ENCODE results near the gene CPD. TPM values are rescaled to one million over a fixed set of nuclear protein-coding genes. Genes with fewer than 3 reads are reported as not detected.

CPD gene
- total and polyA plus RNA-seq, 2 of the 13 experiments (the other 11 are each of a cell fraction or from before 2014, with no cell fraction given): 46.1 to 72.3 TPM

- Histone ChIP-seq H3K4me3 (replicated peaks in 1 of 3; ENCODE audit: insufficient read depth in 1 of 3, low read depth in 2 of 3, low read length in 3 of 3) (no peak overlapping the region), H3K9ac (ENCODE audit: insufficient read depth, low read depth, low read length) (no peak overlapping the region), H3K27me3 (ENCODE audit: control insufficient read depth in 1 of 2, insufficient read depth in 2 of 2, low read length in 2 of 2) (no peaks in the 10 kb centered on the region), H3K27ac (ENCODE audit: extremely low read length, insufficient read depth, low read length) (no peak overlapping the region), H3K4me1 (ENCODE audit: insufficient read depth, low read length) (peaks cover 11% of the 10 kb centered on the region), H3K79me2 (ENCODE audit: insufficient read depth, low read length) (no peaks in the 10 kb centered on the region), H3K36me3 (replicated peaks in 1 of 2; ENCODE audit: control insufficient read depth in 1 of 2, insufficient read depth in 2 of 2, low read length in 2 of 2) (peaks cover 11 to 45% of the 10 kb centered on the region in 2 experiments), H3K9me3 (ENCODE audit: low read length) (no peaks in the 10 kb centered on the region), H3K4me2 (ENCODE audit: low read depth, low read length) (no peak overlapping the region), H2AFZ (ENCODE audit: low read length) (no peak overlapping the region), H4K20me1 (ENCODE audit: insufficient read depth, low read length) (no peaks in the 10 kb centered on the region)
- POLR2A ChIA-PET: no interaction called here
- no TSS peak for BruUV-seq (replicated peaks)
- TF ChIP-seq, protein P1, sequence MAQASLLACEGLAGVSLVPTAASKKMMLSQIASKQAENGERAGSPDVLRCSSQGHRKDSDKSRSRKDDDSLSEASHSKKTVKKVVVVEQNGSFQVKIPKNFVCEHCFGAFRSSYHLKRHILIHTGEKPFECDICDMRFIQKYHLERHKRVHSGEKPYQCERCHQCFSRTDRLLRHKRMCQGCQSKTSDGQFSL (CRISPR knock-in tag; IDR thresholded peaks at IDR 0.05): no peak
- no peak for TF ChIP-seq TOE1 (CRISPR knock-in tag; IDR thresholded peaks at IDR 0.05)
- no peak for TF ChIP-seq SRSF4 (IDR thresholded peaks at IDR 0.05; ENCODE audit: low read depth, low read length, poor library complexity, severe bottlenecking)
- ATAC-seq (no peak), DNase-seq (ENCODE audit: low spot score) (no peak), FAIRE-seq (no peak)
- WGBS (ENCODE audit: low lambda C conversion rate): 95% methylated on average over 4 of the region's 4 CpGs
- in situ Hi-C loops (cut with HindIII; ENCODE audit: extremely low pct_ligation_motif_present, low pct_unique_long_range_greater_than_20kb) (no loop called here), intact Hi-C loops (cut with micrococcal nuclease; ENCODE audit: unreplicated experiment) (no loop called here)
- CTCF ChIA-PET (ENCODE audit: low intra/inter-chr PET ratio, low total read pairs): no interaction called here
These were observed 124.8 kb downstream of the CPD start for GRCh38 chr17:30503558-30503957.

GRCh38 chr17:30505868-30506417 is 127.2 kb downstream of the CPD start:
- intact Hi-C loops (cut with micrococcal nuclease; ENCODE audit: unreplicated experiment) (no loop called here), in situ Hi-C loops (cut with HindIII; ENCODE audit: extremely low pct_ligation_motif_present, low pct_unique_long_range_greater_than_20kb) (no loop called here)
- peaks cover 10 to 34% of the 10 kb centered on the region in 2 experiments for H3K36me3 ChIP-seq (replicated peaks in 1 of 2; ENCODE audit: control insufficient read depth in 1 of 2, insufficient read depth in 2 of 2, low read length in 2 of 2)
- 96% methylated on average over 6 of the region's 6 CpGs for WGBS (ENCODE audit: low lambda C conversion rate)
- H3K27me3 ChIP-seq (ENCODE audit: control insufficient read depth in 1 of 2, insufficient read depth in 2 of 2, low read length in 2 of 2): no peaks in the 10 kb centered on the region
- no peak overlapping the region for H3K4me2 ChIP-seq (ENCODE audit: low read depth, low read length)
- POLR2A ChIA-PET: interaction anchor here (0.6 kb wide), 1 partner anchor 68 kb away, joined by 3 read pairs; no protein-coding TSS in a partner anchor
- H3K4me1 ChIP-seq (ENCODE audit: insufficient read depth, low read length): no peaks in the 10 kb centered on the region
- ATAC-seq: no peak
- TF ChIP-seq, protein P2, sequence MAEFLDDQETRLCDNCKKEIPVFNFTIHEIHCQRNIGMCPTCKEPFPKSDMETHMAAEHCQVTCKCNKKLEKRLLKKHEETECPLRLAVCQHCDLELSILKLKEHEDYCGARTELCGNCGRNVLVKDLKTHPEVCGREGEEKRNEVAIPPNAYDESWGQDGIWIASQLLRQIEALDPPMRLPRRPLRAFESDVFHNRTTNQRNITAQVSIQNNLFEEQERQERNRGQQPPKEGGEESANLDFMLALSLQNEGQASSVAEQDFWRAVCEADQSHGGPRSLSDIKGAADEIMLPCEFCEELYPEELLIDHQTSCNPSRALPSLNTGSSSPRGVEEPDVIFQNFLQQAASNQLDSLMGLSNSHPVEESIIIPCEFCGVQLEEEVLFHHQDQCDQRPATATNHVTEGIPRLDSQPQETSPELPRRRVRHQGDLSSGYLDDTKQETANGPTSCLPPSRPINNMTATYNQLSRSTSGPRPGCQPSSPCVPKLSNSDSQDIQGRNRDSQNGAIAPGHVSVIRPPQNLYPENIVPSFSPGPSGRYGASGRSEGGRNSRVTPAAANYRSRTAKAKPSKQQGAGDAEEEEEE (CRISPR knock-in tag; IDR thresholded peaks at IDR 0.05; ENCODE audit: borderline replicate concordance): no peak
- 0 out of 2 replicates have a peak, but pooled peaks have one; percentile 35 for TF ChIP-seq CEBPB (IDR thresholded peaks at IDR 0.05; ENCODE audit: borderline replicate concordance, low read depth, low read length)
- no peak overlapping the region for H3K27ac ChIP-seq (ENCODE audit: extremely low read length, insufficient read depth, low read length)
- no peak overlapping the region for H3K4me3 ChIP-seq (replicated peaks in 1 of 3; ENCODE audit: insufficient read depth in 1 of 3, low read depth in 2 of 3, low read length in 3 of 3)
- no peaks in the 10 kb centered on the region for H3K79me2 ChIP-seq (ENCODE audit: insufficient read depth, low read length)
- no peaks in the 10 kb centered on the region for H4K20me1 ChIP-seq (ENCODE audit: insufficient read depth, low read length)
- no peak for FAIRE-seq
- BruUV-seq (replicated peaks): no TSS peak
- no peak for DNase-seq (ENCODE audit: low spot score)
- no peaks in the 10 kb centered on the region for H3K9me3 ChIP-seq (ENCODE audit: low read length)
- no peak overlapping the region for H3K9ac ChIP-seq (ENCODE audit: insufficient read depth, low read depth, low read length)
- H2AFZ ChIP-seq (ENCODE audit: low read length): no peak overlapping the region
- CTCF ChIA-PET (ENCODE audit: low intra/inter-chr PET ratio, low total read pairs): no interaction called here
